Iris pigment epithelial cell (primary cell): ENCODE results near the gene DIO3.

Experiments used
- DNase-seq: peaks from one replicate; pipeline ENCODE4 v3.0.0-alpha.2; 2011; ENCODE audit warnings: low read depth

The DIO3 gene

GRCh38 chr14:101600336-101600890, 39.1 kb downstream of the DIO3 start:
- no peak for DNase-seq

DNA sequence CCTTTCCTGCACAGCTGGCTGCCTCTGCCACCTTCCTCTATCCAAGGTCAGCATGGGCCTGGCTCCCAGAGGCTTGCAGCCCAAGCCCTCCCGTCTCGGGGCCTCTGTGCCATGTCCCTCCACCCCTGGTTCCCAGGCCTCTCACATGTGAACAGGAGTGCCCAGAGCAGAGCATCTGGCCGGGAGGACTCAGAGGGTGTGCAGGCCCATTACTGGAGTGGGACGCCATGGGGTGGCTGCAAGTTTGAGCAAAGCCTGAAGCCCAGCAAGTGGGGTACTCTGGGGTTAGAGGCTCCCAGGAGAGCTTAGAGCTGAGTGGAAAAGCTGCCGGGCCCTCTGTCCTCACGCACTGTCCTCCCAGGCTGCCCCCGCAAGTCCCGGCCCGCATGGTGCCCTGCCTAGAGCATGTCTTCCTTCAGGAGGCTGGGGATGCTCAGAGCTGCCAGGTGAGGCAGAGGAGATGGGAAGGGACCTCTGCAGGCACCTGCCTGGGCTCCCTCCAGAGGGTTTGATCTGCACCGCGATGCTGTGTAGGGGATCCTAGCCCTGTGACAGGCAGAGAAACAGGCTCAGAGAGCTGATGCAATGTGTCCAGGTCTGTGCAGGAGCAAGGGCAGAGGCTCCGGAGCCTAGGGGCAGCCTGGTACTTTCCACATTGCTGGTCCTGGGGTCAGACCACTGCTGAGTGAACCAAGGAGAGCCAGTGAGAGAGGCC, 39.8 kb downstream of the DIO3 start:
- DNase-seq, result no peak

DNA sequence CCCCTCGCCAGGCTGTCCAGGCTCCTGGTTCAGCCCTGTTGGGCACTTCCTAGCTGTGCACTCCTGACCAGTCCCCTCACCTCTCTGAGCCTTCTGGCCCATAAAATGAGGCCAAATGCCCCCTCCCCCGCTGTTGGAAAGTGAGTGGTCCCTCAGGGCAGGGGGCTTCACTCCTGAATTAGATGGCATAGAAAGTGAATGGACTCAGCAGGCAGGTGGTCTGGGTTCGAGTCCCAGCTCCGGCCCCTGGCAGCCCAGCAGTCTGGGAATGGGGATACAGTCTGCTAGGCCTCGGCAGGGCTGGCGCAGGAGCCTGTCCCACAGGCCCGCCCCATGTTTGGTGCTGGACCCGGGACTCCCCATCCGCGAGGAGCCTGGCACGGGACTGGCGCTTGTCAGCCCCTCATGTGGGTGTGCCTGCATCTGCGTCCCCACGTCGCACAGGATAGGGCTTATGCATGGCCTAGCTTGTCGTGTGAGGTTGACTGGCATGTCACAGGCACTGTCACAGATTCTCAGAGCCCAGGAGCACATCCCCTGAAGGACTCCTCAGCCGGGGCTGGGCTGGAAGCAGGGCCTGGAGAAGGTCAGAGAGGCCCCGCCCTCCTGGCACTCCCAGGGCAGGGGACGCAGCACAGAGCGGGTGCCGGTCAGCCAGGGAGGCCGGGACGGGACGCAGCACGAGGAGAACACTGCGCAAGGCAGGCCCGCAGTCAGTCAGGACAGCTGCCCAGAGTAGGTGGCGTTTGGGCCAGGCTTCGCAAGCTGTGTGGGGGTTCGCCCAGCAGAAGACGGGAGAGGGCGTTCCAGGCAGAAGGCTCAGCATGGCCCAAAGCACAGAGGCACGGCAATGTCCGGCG, 40.5 kb downstream of the DIO3 start:
- no peak for DNase-seq

- no peak for DNase-seq
Measured at GRCh38 chr14:101602466-101602840, 41.2 kb downstream of the DIO3 start.

DNA sequence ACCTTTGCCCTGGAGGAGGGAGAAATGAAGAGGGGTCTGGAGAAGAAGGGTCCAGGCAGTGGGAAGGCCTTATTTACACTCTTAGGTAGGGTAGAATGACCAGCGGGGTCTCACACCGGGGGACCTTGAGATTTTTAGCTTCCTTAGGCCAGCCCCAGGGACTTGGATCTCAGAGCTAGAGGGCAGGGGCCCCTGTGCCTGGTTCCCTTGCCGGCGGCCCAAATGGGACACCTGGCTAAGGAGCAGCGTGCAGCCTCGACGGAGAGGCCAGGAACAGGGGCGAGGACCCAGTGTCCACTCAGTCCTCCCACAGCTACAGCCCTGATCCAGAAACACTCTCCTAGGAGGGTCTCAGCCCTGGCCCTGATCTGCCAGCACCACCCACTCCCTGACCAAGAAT, 41.8 kb downstream of the DIO3 start:
- DNase-seq, result no peak

DNA sequence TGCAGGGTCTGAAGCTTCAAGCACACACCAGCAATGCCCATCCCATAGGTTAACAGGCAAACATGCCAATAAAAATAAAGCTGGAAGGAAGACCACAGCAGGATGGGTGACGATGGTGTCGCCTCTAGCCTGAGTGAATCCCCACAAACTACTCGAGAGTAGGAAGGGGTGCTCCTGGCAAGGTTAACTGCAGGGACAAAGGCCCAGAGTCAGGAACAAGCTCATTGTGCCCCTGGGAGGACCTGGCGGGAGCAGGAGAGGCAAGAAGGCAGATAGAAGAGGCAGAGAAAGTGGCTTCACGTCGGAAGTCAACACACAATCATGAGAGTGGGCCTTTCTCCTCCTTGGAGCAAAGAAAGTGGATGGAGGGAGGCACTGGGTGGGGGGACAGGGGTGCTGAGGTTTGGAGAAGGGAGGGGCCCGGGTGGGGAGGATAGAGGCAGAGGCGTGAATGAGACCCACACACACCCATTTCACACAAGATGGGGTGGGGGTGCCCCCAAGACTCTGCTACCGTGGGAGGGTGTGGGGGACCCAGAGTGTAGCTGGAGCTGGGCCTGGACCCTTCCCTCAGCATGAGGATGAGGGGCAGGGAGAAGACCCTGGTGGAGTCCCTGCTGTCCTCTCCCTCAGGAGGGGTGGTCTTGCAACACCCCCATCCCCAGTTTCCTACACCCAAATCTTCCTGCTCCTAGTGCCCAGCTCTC, 43.1 kb downstream of the DIO3 start:
- DNase-seq, result no peak

- no peak for DNase-seq
Measured at GRCh38 chr14:101604935-101605780, 43.9 kb downstream of the DIO3 start.

DNA sequence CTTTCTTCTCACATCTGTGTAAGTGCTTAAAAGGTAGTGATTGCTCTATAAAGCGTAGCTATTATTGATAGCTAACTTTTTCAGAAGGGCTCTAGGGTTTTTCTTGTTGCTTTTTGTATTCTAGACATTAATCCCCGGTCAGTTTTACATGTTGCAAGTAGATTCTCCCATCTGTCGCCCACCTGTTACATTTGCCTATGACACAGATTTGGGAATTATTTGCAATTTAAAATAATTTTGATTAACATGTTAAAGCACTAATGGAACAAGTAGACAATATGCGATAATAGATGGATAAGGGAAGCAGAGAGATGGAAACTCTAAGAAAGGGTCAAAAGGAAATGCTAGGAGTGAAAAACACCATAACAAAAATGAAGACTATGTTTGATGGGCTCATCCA, 44.5 kb downstream of the DIO3 start:
- DNase-seq, result no peak
